NCI-H82 treated with DMSO at 0.1 percent for 48 hours (cell line): ENCODE data around the gene APBB2.

Experiments
- DNase-seq: peaks from one replicate; lab custom pipeline; 2025; ENCODE audit not compliant: unreplicated experiment; lab: John Stamatoyannopoulos, UW

Gene APBB2

GRCh38 chr4:40874901-40875300 is 339.4 kb downstream of the APBB2 start:
- DNase-seq: no peak

GRCh38 chr4:40874331-40874730 is 340.0 kb downstream of the APBB2 start:
- DNase-seq: no peak

GRCh38 chr4:40871695-40872250 is 342.6 kb downstream of the APBB2 start:
- no peak for DNase-seq

GRCh38 chr4:40870150-40870549 is 344.2 kb downstream of the APBB2 start:
- no peak for DNase-seq

- DNase-seq: no peak
These were observed 348.6 kb downstream of the APBB2 start for GRCh38 chr4:40865696-40866095.

- DNase-seq: no peak
These were observed 349.8 kb downstream of the APBB2 start for GRCh38 chr4:40864531-40864930.

GRCh38 chr4:40858962-40859361 is 355.4 kb downstream of the APBB2 start:
- no peak for DNase-seq

GRCh38 chr4:40857956-40858355 is 356.4 kb downstream of the APBB2 start:
- no peak for DNase-seq

GRCh38 chr4:40856840-40857362 is 357.4 kb downstream of the APBB2 start:
- peak; percentile 29 for DNase-seq

- no peak for DNase-seq
These were observed 358.0 kb downstream of the APBB2 start for GRCh38 chr4:40856277-40856839.

- DNase-seq: no peak
These were observed 363.8 kb downstream of the APBB2 start for GRCh38 chr4:40850496-40850895.

GRCh38 chr4:40848940-40849339 is 365.4 kb downstream of the APBB2 start:
- no peak for DNase-seq

- no peak for DNase-seq
These were observed 366.1 kb downstream of the APBB2 start for GRCh38 chr4:40848251-40848650.

- no peak for DNase-seq
These were observed 367.8 kb downstream of the APBB2 start for GRCh38 chr4:40846532-40846931.

- no peak for DNase-seq
These were observed 369.0 kb downstream of the APBB2 start for GRCh38 chr4:40845154-40845835.

- no peak for DNase-seq
These were observed 370.1 kb downstream of the APBB2 start for GRCh38 chr4:40844261-40844660.

GRCh38 chr4:40843696-40844095 is 370.6 kb downstream of the APBB2 start:
- DNase-seq: no peak

GRCh38 chr4:40842725-40843423 is 371.5 kb downstream of the APBB2 start:
- no peak for DNase-seq

GRCh38 chr4:40842318-40842717 is 372.0 kb downstream of the APBB2 start:
- no peak for DNase-seq

GRCh38 chr4:40840985-40841571 is 373.3 kb downstream of the APBB2 start:
- peak; percentile 18 for DNase-seq

GRCh38 chr4:40840255-40840984 is 373.9 kb downstream of the APBB2 start:
- no peak for DNase-seq
